GM18951 (cell line): ENCODE measurements around the gene SLCO2B1.

ENCODE experiments used
- POLR2A ChIP-seq: IDR thresholded peaks from 4 replicates; pipeline ENCODE4 v1.6.1; 2011; ENCODE audit warnings: mild to moderate bottlenecking; ENCODE audit not compliant: insufficient read length, insufficient read depth; ENCODE audit errors: extremely low read depth
- in situ Hi-C: fragments of 300-500 bp; cut with MboI; formaldehyde crosslinking; loops from one replicate; pipeline ENCODE4 v1.12.0; 2022; ENCODE audit warnings: low sequenced_read_pairs, mixed read lengths, inconsistent platforms; ENCODE audit not compliant: unreplicated experiment

Gene SLCO2B1

DNA sequence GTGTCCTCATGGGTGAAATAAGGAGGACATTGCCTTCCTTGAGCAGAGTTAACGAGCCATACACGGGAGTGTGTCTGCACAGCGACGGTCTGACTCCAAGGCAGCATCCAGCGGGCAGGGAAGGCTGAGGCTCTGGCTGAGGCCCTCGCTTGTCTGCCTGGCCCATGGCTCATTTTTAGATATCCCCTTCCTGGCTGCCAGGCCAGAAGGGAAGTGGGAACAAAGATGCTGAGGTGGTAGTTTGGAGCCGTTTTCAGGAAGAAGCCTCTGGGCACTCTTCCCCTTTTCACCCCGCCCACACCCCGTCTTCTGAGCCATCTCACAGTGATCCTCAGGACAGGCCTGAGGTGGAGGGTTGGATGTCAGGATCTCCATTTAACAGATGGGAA, 3.0 kb upstream of the SLCO2B1 start:
- in situ Hi-C loops = loop anchor here (10.0 kb wide), 1 partner anchor 87 kb away; no protein-coding TSS in a partner anchor
- no peak for TF ChIP-seq POLR2A

DNA sequence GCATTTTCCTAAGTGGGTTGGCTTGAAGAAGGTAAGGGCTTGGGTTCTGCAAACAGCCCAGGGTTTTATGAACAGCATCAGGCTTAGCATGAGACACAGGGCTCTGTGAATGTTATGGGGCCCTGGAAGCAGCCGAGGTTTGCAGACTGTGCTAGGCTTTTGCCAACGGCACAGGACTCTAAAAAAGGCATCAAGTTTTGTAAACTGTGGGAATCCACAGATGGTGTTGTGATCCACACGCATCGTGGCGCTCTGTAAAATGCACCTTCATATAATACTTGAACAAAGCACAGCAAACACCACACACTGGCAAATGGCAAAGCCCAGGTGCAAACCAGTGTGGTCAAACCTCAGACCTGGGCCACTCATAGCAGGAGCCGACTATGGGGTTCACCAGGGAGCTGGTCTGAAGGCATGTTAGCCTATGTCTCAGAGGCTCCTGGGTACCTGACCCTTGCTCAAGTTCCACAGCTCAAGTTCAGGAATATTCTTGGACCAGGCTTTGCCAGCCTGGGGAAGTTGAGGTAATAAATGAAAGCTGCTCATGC, 2.4 kb upstream of the SLCO2B1 start:
- in situ Hi-C loops = loop anchor here (10.0 kb wide), 1 partner anchor 86 kb away; no protein-coding TSS in a partner anchor
- no peak for TF ChIP-seq POLR2A

DNA sequence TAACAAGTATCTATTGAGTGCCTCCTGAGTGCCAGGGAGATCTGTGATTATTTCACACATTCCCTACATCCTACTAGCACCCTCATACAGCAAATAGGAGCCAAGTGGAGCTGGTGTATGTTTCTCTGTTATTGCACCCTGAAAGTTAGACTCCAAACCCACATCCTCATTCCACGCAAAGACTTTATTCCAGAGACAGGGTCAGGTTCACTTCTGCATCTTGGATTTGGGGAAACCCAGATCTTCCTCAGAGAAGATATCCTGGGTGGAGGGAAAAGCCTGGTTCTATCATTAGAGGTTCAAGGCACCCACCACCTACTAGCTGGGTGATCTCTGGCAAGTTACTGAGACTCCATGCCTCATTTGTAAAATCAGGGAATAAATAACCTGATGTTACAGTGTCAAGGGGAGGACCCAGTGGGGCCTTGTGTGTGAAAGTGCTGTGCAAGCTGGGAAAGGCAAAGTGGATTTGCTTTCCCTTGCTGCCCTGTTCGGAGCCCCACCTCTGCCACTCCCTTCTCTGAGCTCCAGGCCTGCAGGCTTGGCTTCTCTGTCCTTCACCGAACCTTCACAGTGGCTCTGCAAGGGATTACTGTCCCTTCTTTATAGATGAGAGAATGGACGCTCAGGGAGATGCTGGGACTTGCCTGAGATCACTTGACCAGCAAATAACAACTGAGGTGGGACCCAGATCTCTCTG, 991 bp upstream of the SLCO2B1 start:
- in situ Hi-C loops = loop anchor here (10.0 kb wide), 1 partner anchor 85 kb away; no protein-coding TSS in a partner anchor
- TF ChIP-seq POLR2A = no peak

DNA sequence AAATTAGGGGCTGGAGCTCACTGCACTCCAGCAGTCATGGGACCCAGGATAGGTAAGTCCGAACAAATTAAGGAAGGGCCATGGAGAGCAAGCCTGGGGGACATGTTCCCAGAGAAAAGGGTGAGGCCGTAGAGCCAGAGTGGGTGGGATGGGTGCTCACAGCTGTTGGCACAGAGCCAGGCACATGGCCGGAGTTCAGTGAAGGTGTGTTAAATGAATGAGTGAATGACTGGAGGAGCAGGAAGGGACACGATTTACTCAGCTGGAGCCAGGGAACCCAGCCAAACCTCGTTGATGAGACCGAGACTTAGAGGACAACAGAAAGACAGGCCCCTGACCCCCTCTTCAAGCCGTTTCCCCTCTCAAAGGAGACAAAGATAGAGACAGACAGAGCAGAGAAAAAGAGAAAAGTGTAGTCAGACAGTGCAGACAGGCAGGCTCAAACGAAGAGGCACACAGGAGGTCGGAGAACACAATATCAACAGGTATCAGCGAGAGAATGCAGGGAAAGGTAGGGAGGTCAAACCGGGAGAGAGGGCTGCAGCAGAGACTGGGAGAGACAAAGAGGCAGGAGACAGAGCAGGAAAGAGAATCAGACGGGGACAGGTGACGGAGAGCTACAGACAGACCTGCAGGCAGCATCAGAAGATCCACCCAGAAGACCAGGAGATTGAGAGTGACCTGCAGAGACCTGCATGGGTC, 590 bp downstream of the SLCO2B1 start:
- in situ Hi-C loops = no loop called here

DNA sequence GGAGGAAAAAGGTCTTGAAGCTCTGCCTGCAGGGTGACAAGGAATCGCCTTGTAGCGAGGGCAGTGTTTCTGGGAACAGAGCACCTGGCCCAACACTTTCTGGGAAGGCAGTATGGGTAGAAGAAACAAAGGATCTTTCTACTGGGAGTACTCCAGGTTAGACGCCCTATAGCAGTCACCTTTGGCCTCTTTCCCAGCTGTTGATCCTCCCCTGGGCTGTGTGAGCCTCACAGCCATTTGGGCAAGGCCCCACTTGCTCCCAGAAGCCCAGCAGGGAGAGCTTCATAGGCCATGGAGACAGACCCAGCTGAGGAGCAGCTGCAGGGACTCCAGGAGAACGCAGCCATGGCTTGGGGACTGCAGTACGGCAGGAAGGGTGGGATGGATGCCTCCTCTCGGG, 1.2 kb downstream of the SLCO2B1 start:
- in situ Hi-C loops = no loop called here
- TF ChIP-seq POLR2A = no peak

More for the DNA sequence above, 590 bp downstream of the SLCO2B1 start:
- TF ChIP-seq POLR2A = no peak

DNA sequence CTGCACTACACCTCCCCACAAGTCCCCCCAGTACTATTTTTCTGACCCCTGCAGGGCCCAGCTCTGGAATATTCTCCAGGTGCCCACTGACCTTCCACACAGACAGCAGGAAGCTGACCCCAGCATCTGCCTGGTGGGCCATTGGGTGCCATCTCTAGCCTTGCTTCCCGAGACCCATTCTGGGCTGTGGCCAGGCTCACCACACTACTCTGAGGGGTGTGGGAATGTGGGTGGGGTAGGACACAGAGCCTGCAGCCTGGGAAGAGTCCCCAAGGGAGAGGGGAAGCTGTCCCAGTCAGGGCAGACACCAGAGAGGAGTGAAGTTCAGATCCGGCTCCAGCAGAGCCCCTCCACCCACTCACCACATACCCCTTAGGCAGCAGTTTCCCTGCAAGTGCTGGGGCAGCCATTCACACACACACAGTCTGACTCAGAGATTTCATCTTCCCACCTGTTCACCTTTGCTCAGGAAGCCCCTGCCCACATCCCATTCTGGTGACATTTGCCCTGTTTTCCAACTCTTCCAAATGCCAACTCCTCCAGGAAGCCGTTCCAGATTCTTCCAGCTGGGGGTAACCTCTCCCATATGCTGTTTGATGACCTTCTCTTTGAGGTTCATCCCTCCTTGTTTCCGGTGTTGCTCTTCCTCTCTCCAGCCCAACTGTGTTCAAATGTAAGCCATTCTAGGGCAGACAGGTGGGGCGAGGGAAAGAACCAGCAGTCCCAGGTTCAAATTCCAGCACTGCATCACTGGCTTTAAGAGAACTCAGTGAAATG, 1.9 kb downstream of the SLCO2B1 start:
- no peak for TF ChIP-seq POLR2A
- in situ Hi-C loops = no loop called here

DNA sequence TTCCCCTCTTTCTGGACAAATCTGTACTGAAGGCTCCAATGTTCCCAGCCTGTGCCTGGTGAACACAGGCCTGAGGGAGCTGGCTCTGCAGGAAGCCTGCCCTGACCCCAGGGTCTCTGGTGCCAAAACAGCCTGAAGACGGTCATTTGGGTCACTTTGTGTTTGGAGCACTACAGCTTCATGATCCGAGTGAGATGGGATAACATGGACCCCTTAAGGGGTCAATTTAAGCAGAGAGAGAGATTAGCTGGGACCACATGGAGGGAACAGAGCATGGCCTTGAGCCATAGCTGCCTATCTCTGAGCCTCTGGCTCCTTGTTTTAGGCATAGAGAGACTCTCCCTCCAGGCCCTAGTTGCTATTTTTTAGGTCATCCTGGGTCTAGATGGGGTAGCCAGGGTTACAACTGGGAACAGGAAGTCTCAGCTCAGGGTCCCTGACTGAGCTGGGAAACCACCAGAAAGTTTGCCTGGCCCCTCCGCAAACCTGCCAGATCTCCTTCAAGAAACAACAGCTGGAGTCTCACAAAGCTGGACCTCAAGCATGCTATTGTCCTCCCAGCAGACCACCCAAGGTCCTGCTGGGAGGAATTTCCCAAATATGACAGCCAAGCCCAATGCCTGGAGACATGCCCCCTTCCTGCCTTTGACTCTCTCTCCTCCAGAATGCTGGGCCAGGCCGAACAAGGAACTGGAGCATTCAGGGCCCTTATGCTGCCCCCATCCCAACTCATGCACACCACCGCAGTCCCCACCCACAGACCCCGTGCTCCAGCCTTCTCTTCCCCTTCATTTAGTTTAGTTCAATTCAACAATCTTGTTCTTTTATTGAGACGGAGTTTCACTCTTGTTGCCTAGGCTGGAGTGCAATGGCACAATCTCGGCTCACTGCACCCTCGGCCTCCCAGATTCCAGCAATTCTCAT, 4.0 kb downstream of the SLCO2B1 start:
- TF ChIP-seq POLR2A = no peak
- in situ Hi-C loops = no loop called here

DNA sequence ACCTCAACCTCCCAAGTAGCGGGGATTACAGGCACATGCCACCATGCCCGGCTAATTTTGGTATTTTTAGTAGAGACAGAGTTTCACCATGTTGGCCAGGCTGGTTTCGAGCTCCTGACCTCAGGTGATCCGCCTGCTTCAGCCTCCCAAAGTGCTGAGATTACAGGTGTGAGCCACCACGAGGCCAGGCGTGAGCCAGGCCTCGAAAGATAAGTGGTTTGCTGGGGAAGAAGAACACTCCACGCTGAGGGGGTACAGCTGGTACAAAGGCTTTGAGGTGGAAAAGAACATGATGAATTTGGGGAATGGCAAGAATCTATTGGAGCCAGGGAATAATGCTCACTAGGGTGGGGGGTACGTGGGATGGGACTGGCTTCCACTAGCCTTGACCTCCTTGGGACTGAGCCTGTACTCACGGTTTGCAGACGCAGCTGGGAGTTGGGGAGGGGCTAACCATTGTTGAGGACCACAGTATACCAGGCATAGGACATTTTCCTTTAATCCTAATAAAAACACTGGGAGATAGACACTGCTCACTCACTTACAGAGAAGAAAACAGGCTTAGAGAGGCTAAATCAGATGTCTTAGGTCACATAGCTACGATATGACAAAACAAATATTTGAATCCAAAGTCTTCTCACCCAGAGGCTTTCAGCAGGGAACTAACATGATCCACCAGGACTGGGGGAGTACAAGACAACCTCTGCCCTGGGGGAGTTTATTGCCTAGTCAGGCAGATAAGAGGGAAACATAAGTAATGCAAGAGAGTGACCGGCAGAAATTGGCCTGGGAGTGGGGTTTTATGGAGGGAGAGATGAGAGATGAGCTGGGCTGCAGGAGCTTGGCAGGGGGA, 4.9 kb downstream of the SLCO2B1 start:
- TF ChIP-seq POLR2A = no peak
- in situ Hi-C loops = no loop called here

DNA sequence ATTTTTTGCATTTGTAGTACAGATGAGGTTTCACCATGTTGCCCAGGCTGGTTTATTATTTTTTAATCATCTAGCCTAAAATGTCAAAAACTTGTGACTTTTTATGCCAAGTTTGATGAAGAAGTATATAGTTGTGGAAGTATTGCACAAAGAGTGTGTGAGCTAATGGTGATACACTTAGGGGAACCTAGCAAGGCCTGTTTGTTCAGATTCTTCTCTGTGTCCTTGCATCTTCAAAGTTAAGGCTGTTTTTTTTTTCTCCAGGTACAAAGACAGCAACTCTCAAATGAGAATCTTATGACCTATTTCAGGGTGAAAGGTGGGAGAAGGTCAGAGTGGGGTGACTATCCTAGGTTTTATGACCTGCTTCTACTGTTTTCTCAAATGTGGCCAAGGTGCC, 7.3 kb downstream of the SLCO2B1 start:
- in situ Hi-C loops = no loop called here
- no peak for TF ChIP-seq POLR2A

DNA sequence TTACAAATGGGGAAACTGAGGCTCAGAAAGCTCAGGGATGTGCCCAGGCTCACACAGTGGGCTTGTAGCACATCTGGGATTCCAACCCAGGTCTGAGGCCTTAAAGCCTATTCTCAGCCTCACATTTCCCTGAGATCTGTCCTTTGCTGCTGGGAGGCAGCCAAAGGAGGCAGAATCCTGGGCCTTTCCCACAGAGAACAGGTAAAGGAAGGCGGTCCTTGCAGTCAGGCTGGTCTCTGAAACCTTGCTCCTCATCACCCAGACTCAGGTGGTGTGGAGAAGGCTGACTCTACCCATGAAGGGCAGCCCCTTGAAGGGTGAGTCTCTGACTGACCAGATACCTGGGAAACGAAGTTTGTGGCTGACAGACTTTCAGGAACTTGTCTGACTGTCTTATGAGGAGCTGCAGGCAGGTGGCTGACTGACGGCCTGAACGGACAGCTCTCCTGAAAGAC, 7.8 kb downstream of the SLCO2B1 start:
- in situ Hi-C loops = no loop called here
- no peak for TF ChIP-seq POLR2A

DNA sequence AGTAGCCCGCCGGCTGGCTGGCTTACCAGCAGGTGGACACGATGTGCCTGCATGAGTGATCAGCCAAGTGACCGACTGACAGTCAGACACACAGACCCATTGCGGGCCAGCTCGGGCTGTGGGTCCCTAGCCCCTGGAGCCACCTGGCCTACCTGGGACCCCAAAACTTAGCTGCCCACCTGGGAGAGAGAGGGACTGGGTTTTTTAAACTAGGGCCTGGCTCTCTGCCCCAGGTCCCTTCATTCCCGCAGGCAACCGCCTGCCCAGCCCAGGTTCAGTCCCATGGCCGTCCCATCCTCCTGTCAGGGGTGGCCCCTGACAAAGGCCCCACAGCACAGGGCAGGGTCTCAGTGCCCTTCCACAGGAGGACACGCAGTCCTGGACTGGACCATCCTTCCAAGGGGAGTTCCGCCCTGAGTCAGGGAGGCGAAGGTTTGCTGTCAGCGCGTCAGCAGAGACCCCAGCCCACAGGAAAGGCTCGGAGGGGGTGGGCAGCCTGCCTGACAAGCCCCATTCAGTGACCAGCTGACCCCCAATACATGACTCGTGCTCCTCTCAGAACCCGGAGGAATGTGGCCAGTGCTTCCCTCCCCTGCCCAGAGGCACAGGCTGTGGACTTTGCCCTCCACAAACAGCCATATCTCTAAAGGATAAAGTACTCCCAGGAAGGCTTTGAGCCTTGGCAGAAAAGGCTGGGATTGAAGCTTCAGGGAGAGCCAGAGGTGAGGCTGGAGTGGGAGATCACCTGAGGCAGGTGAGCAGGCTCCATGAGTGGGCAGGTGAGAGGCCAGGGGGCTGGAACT, 8.4 kb downstream of the SLCO2B1 start:
- in situ Hi-C loops = no loop called here
- no peak for TF ChIP-seq POLR2A

DNA sequence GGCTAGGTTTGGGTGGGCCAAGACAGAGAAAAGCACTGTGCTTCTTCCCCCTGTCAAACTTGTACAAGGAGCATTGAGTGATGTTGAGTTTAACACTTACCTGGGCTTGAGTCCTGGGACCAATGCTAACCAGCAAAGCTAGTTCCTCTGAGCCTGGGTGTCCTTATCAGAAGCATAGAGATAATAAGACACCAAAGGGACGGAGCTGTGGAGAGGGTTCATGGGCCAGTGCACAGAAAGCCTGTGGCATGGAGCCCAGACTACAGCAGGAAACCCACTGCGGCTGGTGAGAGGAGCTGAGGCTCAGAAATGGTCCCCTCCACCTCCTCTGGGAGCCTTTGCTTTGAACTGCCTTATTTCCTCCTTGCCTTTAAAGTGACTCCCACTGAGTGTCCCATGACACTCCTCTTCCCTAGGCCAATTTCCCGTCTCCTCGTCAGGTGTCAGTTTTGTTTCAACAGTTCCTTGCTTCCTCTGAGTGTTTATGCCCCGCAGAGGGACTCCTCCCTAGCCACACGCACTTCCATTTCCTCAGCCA, 9.4 kb downstream of the SLCO2B1 start:
- TF ChIP-seq POLR2A = no peak
- in situ Hi-C loops = no loop called here
